ENCODE results near the gene UTRN.

UTRN gene

DNA sequence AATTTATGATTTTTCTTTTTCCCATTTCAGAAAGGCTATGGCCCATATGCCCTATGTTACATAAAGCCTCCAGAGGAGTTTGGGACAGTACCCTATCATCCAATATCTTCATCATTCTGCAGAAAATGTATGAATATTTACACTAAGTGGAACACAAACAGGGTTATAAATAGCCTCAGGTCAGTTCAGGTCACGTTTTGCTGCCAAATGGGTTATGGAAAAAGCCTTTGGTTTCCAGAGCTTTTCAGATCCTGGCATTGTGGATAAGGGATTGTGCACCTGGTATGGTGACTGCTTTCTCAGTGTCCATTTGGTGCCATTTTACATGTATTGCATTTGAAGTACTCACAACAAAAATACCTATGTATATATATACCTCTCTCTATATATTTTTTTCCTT, 29.4 kb downstream of the UTRN start:
- no peak for DNase-seq

- DNase-seq = no peak
These were observed 30.3 kb downstream of the UTRN start for GRCh38 chr6:144315226-144315980.

- no peak for DNase-seq
These were observed 31.1 kb downstream of the UTRN start for GRCh38 chr6:144315981-144316861.

GRCh38 chr6:144316862-144317195, 31.7 kb downstream of the UTRN start:
- no peak for DNase-seq

GRCh38 chr6:144317736-144318135, 32.6 kb downstream of the UTRN start:
- DNase-seq = no peak

- DNase-seq = no peak
These were observed 34.1 kb downstream of the UTRN start for GRCh38 chr6:144319211-144319610.

DNA sequence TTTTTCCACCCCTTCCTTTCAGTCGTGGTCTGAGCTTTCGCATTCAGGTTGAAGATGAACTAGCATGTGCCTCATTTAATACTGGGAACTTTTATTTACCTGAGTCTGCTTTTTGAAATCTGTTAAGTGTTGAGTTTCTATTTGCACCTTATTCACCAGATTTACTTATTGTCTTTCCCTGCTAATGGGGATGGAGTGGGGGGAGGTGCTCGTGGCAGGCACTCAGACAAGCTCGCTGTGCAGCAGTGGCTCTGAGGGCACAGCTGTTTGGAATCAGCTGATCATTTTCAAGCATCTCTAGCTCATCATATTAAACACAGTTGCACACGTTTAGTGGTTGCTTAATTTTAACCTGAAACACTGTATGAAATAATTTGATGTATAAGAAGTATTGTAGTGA, 35.6 kb downstream of the UTRN start:
- DNase-seq = no peak

DNA sequence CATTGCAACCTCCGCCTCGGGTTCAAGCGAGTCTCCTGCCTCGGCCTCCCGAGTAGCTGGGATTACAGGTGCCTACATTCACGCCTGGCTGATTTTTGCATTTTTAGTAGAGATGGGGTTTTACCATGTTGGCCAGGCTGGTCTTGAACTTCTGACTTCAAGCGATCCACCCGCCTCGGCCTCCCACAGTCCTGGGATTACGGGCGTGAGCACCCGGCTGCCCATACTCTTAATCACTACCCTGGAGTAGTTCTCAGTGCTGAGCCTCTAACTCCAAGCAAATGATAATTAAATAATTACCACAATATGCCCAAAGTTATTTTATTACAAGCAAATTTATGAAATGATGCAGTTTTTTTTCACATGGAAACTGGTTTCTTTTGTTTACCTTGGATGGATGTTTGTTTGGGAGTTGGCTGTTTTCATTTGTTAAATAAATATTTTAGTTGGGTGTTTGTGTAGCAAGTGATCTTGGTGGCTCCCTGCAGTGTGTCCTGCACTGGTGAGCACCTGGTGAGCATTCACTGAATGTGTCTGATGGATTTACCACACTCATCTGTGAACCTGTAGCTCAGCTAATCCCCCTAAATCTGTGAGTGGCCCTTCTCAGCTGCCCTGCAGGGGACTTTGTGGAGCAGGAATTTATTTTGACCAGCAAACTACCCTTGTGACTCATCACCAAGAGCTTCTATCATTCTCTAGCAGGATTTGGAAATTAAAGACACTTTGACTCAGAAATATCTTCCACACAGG, 36.9 kb downstream of the UTRN start:
- DNase-seq = no peak

DNA sequence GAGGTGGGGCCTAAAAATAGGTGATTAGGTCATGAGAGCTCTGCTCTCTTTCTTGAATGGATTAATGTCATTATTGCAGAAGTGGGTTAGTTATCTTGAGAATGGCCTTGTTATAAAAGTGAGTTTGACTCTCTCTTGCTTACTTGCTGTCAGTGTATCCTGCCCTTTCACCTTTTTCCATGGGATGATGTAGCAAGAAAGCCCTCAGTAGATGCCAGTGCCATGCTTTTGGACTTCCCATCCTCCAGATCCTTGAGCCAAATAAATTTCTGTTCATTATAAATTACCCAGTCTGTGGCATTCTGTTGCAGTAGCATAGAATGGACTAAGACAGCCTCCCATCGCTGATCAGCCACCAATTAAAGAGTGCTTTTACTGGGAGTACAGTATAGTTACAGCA, 40.1 kb downstream of the UTRN start:
- no peak for DNase-seq

DNA sequence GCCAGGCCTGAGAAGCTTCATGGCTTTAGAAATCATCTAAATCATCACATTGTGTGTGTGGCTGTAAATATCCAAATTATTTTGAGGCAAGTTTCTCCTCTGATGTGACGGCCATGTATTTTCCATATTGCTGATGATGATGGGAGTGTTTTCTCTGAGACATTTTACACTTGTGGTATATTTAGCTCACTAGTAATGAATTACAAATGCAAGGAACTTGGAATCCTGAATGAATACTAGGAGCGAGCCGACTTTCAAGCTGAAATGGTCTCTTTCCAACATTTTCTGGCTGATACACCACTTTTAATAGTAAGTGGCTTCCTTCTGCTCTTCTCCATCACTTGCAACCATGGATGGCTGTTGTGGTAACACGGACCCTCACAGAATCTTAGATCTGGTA, 41.3 kb downstream of the UTRN start:
- no peak for DNase-seq

DNA sequence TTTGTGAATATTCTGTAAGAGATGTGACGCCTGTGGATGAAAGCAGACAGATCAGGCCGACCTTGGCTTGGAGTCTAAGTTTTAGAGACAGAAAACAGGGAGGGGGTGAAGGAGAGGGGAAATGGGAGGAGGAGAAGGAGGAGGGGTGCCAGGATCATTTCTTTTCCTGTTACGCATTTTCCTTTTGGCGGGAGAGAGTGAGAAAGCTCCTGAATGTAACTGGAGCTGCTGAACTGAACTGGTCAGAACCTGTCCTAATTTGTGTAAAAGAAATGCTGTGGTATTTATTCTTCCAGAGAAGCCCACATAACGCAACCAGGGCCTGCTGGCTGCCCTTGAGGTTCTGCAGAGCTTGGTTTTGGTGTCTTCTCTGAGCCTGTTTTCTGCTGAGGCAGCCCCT, 41.9 kb downstream of the UTRN start:
- no peak for DNase-seq

- DNase-seq = no peak
These were observed 45.2 kb downstream of the UTRN start for GRCh38 chr6:144330017-144330987.

DNA sequence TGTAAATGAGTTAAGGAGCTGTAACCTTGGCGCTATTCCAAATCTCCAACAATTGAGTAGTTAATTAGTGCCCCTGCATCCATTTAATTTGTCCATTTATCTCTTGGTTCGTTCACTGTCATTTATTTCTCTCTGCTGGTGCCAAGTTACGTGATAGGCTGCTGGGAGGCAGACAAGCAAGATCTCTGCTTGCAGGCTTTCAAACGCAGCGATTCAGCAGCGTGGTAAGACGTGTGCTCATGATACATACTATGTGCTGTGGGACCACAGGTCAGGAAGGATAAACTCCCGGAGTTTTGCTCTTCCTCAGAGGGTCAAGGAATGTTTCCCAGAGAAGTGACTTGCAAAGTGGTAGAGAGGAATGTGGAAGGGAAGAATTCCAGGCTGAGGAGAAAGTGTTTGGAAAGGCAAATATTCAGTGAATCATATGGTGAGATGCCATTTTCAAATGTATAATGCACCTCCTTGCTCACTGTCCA, 46.4 kb downstream of the UTRN start:
- no peak for DNase-seq

- DNase-seq = no peak
These were observed 47.0 kb downstream of the UTRN start for GRCh38 chr6:144332177-144332576.

GRCh38 chr6:144334150-144334708, 49.1 kb downstream of the UTRN start:
- no peak for DNase-seq

All from left hindlimb (tissue), 1 donor.